ENCODE data around the gene TEX44.
A peak's percentile ranks its signal among the peaks of the same experiment; 100 is the strongest.

Gene TEX44

GRCh38 chr2:231601356-231602229 lies 8.9 kb downstream of the TEX44 start:
- TF ChIP-seq, protein P1, sequence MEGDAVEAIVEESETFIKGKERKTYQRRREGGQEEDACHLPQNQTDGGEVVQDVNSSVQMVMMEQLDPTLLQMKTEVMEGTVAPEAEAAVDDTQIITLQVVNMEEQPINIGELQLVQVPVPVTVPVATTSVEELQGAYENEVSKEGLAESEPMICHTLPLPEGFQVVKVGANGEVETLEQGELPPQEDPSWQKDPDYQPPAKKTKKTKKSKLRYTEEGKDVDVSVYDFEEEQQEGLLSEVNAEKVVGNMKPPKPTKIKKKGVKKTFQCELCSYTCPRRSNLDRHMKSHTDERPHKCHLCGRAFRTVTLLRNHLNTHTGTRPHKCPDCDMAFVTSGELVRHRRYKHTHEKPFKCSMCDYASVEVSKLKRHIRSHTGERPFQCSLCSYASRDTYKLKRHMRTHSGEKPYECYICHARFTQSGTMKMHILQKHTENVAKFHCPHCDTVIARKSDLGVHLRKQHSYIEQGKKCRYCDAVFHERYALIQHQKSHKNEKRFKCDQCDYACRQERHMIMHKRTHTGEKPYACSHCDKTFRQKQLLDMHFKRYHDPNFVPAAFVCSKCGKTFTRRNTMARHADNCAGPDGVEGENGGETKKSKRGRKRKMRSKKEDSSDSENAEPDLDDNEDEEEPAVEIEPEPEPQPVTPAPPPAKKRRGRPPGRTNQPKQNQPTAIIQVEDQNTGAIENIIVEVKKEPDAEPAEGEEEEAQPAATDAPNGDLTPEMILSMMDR (conservative IDR thresholded peaks at IDR 0.05; ENCODE audit: low read depth, low read length), result peak; percentile 93
- no peak overlapping the region for H3K4me3 ChIP-seq (ENCODE audit: low read length)
- DNase-seq (ENCODE audit: low read depth), result peak; percentile 55

GRCh38 chr2:231602859-231603467 lies 10.3 kb downstream of the TEX44 start:
- no peak overlapping the region for H3K4me3 ChIP-seq (ENCODE audit: low read length)
- no peak for DNase-seq (ENCODE audit: low read depth)
- TF ChIP-seq, protein P1 (conservative IDR thresholded peaks at IDR 0.05; ENCODE audit: low read depth, low read length), result no peak

DNA sequence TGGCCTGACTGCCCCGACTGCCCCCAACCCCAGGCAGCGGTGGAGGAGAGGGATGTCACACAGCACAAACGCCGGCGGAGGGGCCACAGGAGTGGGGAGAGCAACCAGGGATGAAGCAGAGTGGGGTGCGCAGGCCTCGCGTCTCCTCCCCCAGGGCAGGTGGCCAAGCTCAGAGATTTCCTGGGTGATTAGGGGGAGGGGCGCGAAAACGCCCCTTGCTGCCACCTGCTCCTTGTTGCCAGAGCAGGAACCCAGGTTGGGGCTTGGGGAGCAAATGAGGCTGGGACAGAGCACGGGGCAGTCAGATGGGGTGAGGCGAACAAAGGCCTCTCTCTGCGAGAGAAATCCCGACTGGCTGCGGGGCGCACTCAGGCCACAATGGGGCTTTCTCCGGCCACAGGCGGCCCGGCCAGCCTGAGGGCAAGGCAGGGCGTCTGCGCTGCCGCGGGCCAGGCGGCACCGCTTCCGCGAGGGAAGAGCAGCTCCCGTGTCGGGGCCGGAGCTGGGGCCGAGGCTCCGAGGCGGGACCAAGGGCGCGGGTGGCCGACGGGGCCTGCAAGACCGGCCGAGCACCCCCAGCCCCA lies 11.5 kb downstream of the TEX44 start:
- TF ChIP-seq, protein P1 (conservative IDR thresholded peaks at IDR 0.05; ENCODE audit: low read depth, low read length), result no peak
- peak overlapping the region; percentile 4 for H3K4me3 ChIP-seq (ENCODE audit: low read length)

GRCh38 chr2:231604685-231605606 lies 12.3 kb downstream of the TEX44 start:
- DNase-seq (ENCODE audit: low read depth), result peak; percentile 97
- peak overlapping the region; percentile 20 for H3K4me3 ChIP-seq (ENCODE audit: low read length)
- TF ChIP-seq, protein P1 (conservative IDR thresholded peaks at IDR 0.05; ENCODE audit: low read depth, low read length), result peak; percentile 24

More for the DNA sequence above, 11.5 kb downstream of the TEX44 start:
- peak; percentile 71 for DNase-seq (ENCODE audit: low read depth)

GRCh38 chr2:231605607-231606091 lies 13.0 kb downstream of the TEX44 start:
- H3K4me3 ChIP-seq (ENCODE audit: low read length), result no peak overlapping the region
- TF ChIP-seq, protein P1 (conservative IDR thresholded peaks at IDR 0.05; ENCODE audit: low read depth, low read length), result no peak
- no peak for DNase-seq (ENCODE audit: low read depth)

DNA sequence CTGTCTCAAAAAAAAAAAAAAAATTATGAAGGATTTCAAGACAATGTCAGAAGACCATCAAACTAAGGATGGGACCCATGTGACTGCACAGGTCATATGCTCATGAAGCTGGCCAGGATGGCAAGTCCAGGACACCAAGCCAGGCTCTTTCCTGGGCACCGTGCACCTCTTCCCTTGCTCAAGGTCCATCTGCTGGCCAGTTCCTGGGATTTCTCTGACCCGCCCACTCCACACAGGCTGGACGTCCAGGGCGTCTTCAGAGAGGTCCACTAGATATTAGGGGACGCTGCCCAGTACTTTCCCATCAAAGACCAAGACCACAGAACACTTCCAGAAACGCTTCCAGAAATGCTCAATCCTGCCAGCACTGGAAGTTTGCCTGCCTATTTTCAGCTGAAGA lies 14.3 kb downstream of the TEX44 start:
- TF ChIP-seq, protein P1 (conservative IDR thresholded peaks at IDR 0.05; ENCODE audit: low read depth, low read length), result no peak
- no peak overlapping the region for H3K4me3 ChIP-seq (ENCODE audit: low read length)
- DNase-seq (ENCODE audit: low read depth), result no peak
